MM.1S (cell line): ENCODE data around the gene LARGE1.

Experiments
- CTCF ChIP-seq: fragments of 300-600 bp; sonication (generic); IDR thresholded peaks from 2 replicates; pipeline ENCODE4 v1.5.1; 2016; ENCODE audit warnings: antibody characterized with exemption, low read length, mixed read lengths
- EZH2phosphoT487 ChIP-seq: fragments of 300-600 bp; sonication (generic); IDR thresholded peaks from 2 replicates; pipeline ENCODE4 v1.6.1; 2018; ENCODE audit warnings: antibody characterized with exemption, low read length

- TF ChIP-seq CTCF: no peak
- TF ChIP-seq EZH2phosphoT487: no peak
Observed at GRCh38 chr22:33440756-33441155, 479.5 kb downstream of the LARGE1 start.
